NCI-H187 (cell line): Measurements from ENCODE around the gene USP37.

Source experiments
- DNase-seq, 2 experiments: peaks; one replicate each; lab custom pipeline; 2025; lab: John Stamatoyannopoulos, UW

USP37 gene

GRCh38 chr2:218401890-218402289 lies 166.3 kb downstream of the USP37 start:
- DNase-seq = no peak

GRCh38 chr2:218400930-218401881 lies 166.9 kb downstream of the USP37 start:
- no peak for DNase-seq
